GM18505 (cell line): ENCODE results near the gene TOMT.

Experiments used
- ATAC-seq: cut with Tn5 transposase; IDR thresholded peaks from one replicate; pipeline ENCODE4 v1.9.1; 2021; ENCODE audit not compliant: unreplicated experiment
- POLR2A ChIP-seq: IDR thresholded peaks from 4 replicates; pipeline ENCODE4 v1.6.1; 2011; ENCODE audit warnings: borderline replicate concordance; ENCODE audit not compliant: insufficient read depth, insufficient read length; ENCODE audit errors: extremely low read depth

Gene TOMT

GRCh38 chr11:72080326-72081183 lies 25.2 kb upstream of the TOMT start, which contains the start of the genes LRRC51 and NUMA1:
LRRC51 (plus strand) TSS chr11:72080850; CDS start chr11:72089084, 8,234 bp downstream.
NUMA1 (minus strand) TSS chr11:72080542; CDS start chr11:72035943, 44,599 bp downstream.
- ATAC-seq, result peak; percentile 94
- TF ChIP-seq POLR2A, result peak; percentile 74

GRCh38 chr11:72081184-72081644 lies 24.5 kb upstream of the TOMT start:
- ATAC-seq, result no peak
- no peak for TF ChIP-seq POLR2A

GRCh38 chr11:72081821-72082453 lies 23.8 kb upstream of the TOMT start:
- TF ChIP-seq POLR2A, result no peak
- ATAC-seq, result no peak

- ATAC-seq, result no peak
- no peak for TF ChIP-seq POLR2A
These were observed 22.3 kb upstream of the TOMT start for GRCh38 chr11:72083414-72083813.

- ATAC-seq, result no peak
These were observed 21.6 kb upstream of the TOMT start for GRCh38 chr11:72084076-72084475.

GRCh38 chr11:72084965-72085364 lies 20.8 kb upstream of the TOMT start:
- no peak for ATAC-seq
- no peak for TF ChIP-seq POLR2A

More at GRCh38 chr11:72084076-72084475, 21.6 kb upstream of the TOMT start:
- no peak for TF ChIP-seq POLR2A

GRCh38 chr11:72085621-72086351 lies 19.9 kb upstream of the TOMT start:
- no peak for TF ChIP-seq POLR2A

GRCh38 chr11:72088076-72088808 lies 17.5 kb upstream of the TOMT start:
- no peak for ATAC-seq

More at GRCh38 chr11:72085621-72086351, 19.9 kb upstream of the TOMT start:
- ATAC-seq, result no peak

GRCh38 chr11:72091292-72091691 lies 14.4 kb upstream of the TOMT start:
- no peak for TF ChIP-seq POLR2A
- ATAC-seq, result no peak

More at GRCh38 chr11:72088076-72088808, 17.5 kb upstream of the TOMT start:
- no peak for TF ChIP-seq POLR2A

GRCh38 chr11:72098741-72099140 lies 7.0 kb upstream of the TOMT start:
- no peak for ATAC-seq
- TF ChIP-seq POLR2A, result no peak

- no peak for ATAC-seq
- no peak for TF ChIP-seq POLR2A
These were observed 5.7 kb upstream of the TOMT start for GRCh38 chr11:72100009-72100408.

- no peak for TF ChIP-seq POLR2A
- ATAC-seq, result no peak
These were observed 5.3 kb upstream of the TOMT start for GRCh38 chr11:72100462-72100861.
